Osteocyte (in vitro differentiated cells): ENCODE data around the gene ZSWIM4. TPM values are rescaled to one million over a fixed set of nuclear protein-coding genes. Genes with fewer than 3 reads are reported as not detected.
A peak's percentile ranks its signal among the peaks of the same experiment; 100 is the strongest.

ENCODE experiments used
- DNase-seq: peaks from one replicate; pipeline ENCODE4 v3.0.0; 2021; ENCODE audit warnings: mixed read lengths; ENCODE audit not compliant: unreplicated experiment; ENCODE audit errors: extremely low spot score
- H3K27ac Mint-ChIP-seq: one replicate; pipeline ENCODE4 v1.8.0; 2021; ENCODE audit warnings: mild to moderate bottlenecking, mixed read lengths; ENCODE audit not compliant: unreplicated experiment
- H3K27me3 Mint-ChIP-seq: one replicate; pipeline ENCODE4 v1.8.0; 2021; ENCODE audit warnings: mixed read lengths; ENCODE audit not compliant: unreplicated experiment
- H3K36me3 Mint-ChIP-seq: one replicate; pipeline ENCODE4 v1.8.0; 2021; ENCODE audit warnings: mixed read lengths; ENCODE audit not compliant: unreplicated experiment
- H3K4me1 Mint-ChIP-seq: one replicate; pipeline ENCODE4 v1.8.0; 2021; ENCODE audit warnings: mixed read lengths; ENCODE audit not compliant: unreplicated experiment
- H3K4me3 Mint-ChIP-seq: one replicate; pipeline ENCODE4 v1.8.0; 2021; ENCODE audit warnings: mild to moderate bottlenecking, moderate library complexity, mixed read lengths; ENCODE audit not compliant: unreplicated experiment
- H3K9me3 Mint-ChIP-seq: one replicate; pipeline ENCODE4 v1.8.0; 2021; ENCODE audit warnings: mixed read lengths; ENCODE audit not compliant: unreplicated experiment
- CTCF ChIP-seq: fragments of 200-600 bp; sonication (generic); IDR thresholded peaks from 2 replicates; pipeline ENCODE4 v1.5.0; 2021; ENCODE audit warnings: antibody characterized with exemption, mild to moderate bottlenecking, moderate library complexity
- total RNA-seq: library from RNA; stranded (reverse); gene quantifications from 2 replicates; pipeline ENCODE4 v1.2.1, GENCODE V29; 2021

The ZSWIM4 gene
- total RNA-seq, 1 donor from 2014 or later = 15.1 TPM

GRCh38 chr19:13823256-13823655 lies 28.0 kb downstream of the ZSWIM4 start:
- no peaks in the 10 kb centered on the region for H3K9me3 Mint-ChIP-seq
- no peak for TF ChIP-seq CTCF
- peaks cover 8% of the 10 kb centered on the region for H3K4me1 Mint-ChIP-seq
- no peak overlapping the region for H3K27ac Mint-ChIP-seq
- no peak for DNase-seq
- no peak overlapping the region for H3K4me3 Mint-ChIP-seq
- H3K27me3 Mint-ChIP-seq = no peaks in the 10 kb centered on the region
- peaks cover 24% of the 10 kb centered on the region for H3K36me3 Mint-ChIP-seq

GRCh38 chr19:13823901-13824300 lies 28.7 kb downstream of the ZSWIM4 start:
- peaks cover 27% of the 10 kb centered on the region for H3K36me3 Mint-ChIP-seq
- DNase-seq = no peak
- no peak overlapping the region for H3K27ac Mint-ChIP-seq
- no peak overlapping the region for H3K4me3 Mint-ChIP-seq
- no peak for TF ChIP-seq CTCF
- H3K9me3 Mint-ChIP-seq = no peaks in the 10 kb centered on the region
- no peaks in the 10 kb centered on the region for H3K27me3 Mint-ChIP-seq
- peaks cover 8% of the 10 kb centered on the region for H3K4me1 Mint-ChIP-seq

- H3K4me1 Mint-ChIP-seq = peaks cover 8% of the 10 kb centered on the region
- H3K27me3 Mint-ChIP-seq = no peaks in the 10 kb centered on the region
- no peak for TF ChIP-seq CTCF
- H3K4me3 Mint-ChIP-seq = no peak overlapping the region
- H3K36me3 Mint-ChIP-seq = peaks cover 27% of the 10 kb centered on the region
- DNase-seq = no peak
- H3K9me3 Mint-ChIP-seq = no peaks in the 10 kb centered on the region
- no peak overlapping the region for H3K27ac Mint-ChIP-seq
Observed at GRCh38 chr19:13824703-13825102, 29.5 kb downstream of the ZSWIM4 start.

GRCh38 chr19:13825489-13826441 lies 30.5 kb downstream of the ZSWIM4 start:
- Mint-ChIP-seq H3K4me3 (no peak overlapping the region), H3K27me3 (no peaks in the 10 kb centered on the region), H3K27ac (peak overlapping the region; percentile 25), H3K36me3 (peaks cover 30% of the 10 kb centered on the region), H3K4me1 (peaks cover 8% of the 10 kb centered on the region), H3K9me3 (no peaks in the 10 kb centered on the region)
- TF ChIP-seq CTCF = no peak
- DNase-seq = no peak

- no peak overlapping the region for H3K27ac Mint-ChIP-seq
- no peaks in the 10 kb centered on the region for H3K27me3 Mint-ChIP-seq
- no peak overlapping the region for H3K4me3 Mint-ChIP-seq
- H3K4me1 Mint-ChIP-seq = peaks cover 13% of the 10 kb centered on the region
- TF ChIP-seq CTCF = no peak
- DNase-seq = no peak
- H3K9me3 Mint-ChIP-seq = no peaks in the 10 kb centered on the region
- H3K36me3 Mint-ChIP-seq = peaks cover 35% of the 10 kb centered on the region
Observed at GRCh38 chr19:13826652-13827235, 31.5 kb downstream of the ZSWIM4 start.
